GM10248 (cell line): ENCODE measurements around the gene MYPOP.
A peak's percentile ranks its signal among the peaks of the same experiment; 100 is the strongest.

Source experiments
- CTCF ChIA-PET: fragments of 300-600 bp; sonication (Branson Sonifier 250); formaldehyde crosslinking; extraction: SDS; loops from one replicate; lab custom pipeline; 2021; ENCODE audit warnings: antibody characterized with exemption; lab: Yijun Ruan, JAX
- POLR2A ChIA-PET: fragments of 350-650 bp; sonication (Branson Sonifier 250); formaldehyde crosslinking; extraction: SDS; loops from one replicate; lab custom pipeline; 2020; ENCODE audit warnings: antibody characterized with exemption; lab: Yijun Ruan, JAX
- DNase-seq: peaks from one replicate; pipeline ENCODE4 v3.0.0; 2012; ENCODE audit errors: extremely low spot score
- TF ChIP-seq, protein P1 (sequence below): IDR thresholded peaks from 2 replicates; pipeline ENCODE4 v1.5.1; 2012; ENCODE audit warnings: mild to moderate bottlenecking, low read depth; ENCODE audit errors: extremely low read depth, missing control alignments, control extremely low read depth

The MYPOP gene

DNA sequence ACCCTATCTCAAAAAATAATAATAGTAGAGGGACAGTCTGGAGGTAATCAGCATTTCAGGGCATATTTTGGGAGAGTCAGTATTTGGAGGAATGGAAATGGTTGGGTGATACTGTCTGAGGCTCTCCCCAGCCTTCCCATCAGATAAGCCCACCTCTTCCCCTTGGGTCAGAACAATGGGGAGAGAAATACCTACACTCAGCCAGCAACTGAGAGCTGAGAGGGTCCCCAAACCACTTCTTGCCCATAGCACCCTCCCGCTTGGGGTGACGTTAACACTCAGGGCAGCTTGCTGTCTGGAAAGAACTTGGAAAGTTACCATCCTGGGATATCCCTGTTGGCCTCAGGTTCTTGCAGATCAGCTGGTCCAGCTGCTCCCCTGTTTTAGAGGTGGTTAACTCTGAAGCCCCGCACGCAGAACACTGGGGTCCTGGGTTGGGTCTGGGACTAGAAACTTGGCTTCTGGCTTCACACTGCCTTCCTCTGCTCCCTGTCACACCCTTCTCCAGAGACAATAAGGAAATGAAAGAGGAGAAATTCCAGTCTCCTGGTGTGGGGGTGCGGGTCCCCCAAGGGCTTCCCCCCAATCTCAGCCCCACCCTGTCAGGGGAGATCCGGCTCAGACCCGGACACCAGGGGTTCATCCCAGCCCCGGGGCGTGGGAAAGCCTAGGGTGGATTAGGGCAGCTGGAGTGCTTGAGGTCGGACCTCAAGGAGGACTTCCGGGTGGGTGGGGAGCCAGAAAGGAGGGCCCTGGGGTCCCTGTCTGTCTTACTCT, 35.8 kb downstream of the MYPOP start:
- CTCF ChIA-PET: interaction anchor here (4.6 kb wide), 1 partner anchor 16 kb away, joined by 152 read pairs; the partner anchor contains the start of gene IRF2BP1
- POLR2A ChIA-PET: no interaction called here
- TF ChIP-seq, protein P1, sequence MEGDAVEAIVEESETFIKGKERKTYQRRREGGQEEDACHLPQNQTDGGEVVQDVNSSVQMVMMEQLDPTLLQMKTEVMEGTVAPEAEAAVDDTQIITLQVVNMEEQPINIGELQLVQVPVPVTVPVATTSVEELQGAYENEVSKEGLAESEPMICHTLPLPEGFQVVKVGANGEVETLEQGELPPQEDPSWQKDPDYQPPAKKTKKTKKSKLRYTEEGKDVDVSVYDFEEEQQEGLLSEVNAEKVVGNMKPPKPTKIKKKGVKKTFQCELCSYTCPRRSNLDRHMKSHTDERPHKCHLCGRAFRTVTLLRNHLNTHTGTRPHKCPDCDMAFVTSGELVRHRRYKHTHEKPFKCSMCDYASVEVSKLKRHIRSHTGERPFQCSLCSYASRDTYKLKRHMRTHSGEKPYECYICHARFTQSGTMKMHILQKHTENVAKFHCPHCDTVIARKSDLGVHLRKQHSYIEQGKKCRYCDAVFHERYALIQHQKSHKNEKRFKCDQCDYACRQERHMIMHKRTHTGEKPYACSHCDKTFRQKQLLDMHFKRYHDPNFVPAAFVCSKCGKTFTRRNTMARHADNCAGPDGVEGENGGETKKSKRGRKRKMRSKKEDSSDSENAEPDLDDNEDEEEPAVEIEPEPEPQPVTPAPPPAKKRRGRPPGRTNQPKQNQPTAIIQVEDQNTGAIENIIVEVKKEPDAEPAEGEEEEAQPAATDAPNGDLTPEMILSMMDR: no peak
- DNase-seq: no peak

DNA sequence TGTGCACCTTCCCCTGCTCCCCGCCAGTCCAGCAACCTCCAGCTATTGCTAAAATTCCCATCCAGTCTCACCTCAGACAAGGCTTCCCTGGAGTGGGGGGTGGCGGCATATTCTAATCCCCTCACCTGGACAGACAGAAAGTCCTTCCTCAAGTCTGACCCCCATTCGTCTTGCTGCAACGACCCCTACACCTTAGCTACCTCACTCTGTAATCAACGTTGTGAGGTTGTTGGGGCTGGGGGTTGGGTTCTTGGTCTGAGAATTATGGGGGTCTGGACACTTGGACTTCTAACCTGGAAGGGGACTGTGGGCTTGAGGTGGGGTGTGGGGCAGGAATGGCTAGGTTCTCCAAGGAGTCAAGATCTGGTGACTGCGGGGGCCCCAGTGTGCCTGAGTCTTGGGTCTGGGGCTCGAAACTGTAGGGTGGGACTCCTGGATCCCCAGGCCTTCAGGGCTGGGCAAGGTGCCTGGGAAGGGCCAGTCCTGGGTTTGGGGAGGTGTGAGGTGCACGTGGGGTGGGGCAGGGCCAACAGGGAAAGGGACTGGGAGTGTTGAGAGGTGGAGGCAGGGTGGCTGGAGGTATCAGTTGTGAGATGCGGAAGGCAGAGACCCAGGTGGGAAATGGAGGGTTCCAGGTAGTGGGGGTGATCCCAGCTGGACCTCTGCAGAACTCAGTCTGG, 37.0 kb downstream of the MYPOP start:
- ChIA-PET CTCF (interaction anchor here (1.1 to 4.6 kb wide), 8 partner anchors 10 to 151 kb away, joined by 3 to 152 read pairs (median 8); partner anchors contain the start of gene IRF2BP1), POLR2A (interaction anchor here (1.7 kb wide), 1 partner anchor 17 kb away, joined by 14 read pairs; no protein-coding TSS in a partner anchor)
- no peak for DNase-seq
- TF ChIP-seq, protein P1: no peak

DNA sequence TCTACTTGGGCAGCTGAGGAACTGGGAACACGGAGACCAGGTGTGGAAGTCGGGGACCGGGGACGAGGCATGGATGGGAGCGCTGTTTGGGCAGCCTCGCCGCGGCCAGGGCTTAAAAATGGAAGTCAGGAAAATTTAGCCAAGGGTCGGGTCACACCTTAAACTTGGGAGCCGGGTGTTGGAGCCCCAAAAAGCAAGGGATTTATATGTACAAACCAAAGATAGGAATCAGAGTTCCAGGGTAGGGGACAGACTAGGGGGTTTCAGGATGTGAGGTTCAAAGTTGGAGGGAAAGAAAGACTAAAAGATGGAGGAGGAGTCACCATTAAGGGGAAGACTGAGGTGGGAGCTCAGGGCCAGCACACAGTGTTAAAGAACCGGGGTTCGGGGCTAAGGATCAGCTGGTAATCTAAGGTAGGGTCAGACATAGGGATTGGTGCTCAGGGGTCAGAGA, 37.8 kb downstream of the MYPOP start:
- ChIA-PET CTCF (interaction anchor here (0.5 to 4.6 kb wide), 15 partner anchors 8 to 155 kb away, joined by 3 to 152 read pairs (median 6); partner anchors contain the start of genes IRF2BP1 and SIX5), POLR2A (interaction anchor here (1.7 to 2.0 kb wide), 2 partner anchors 18 to 21 kb away, joined by 14 to 19 read pairs; partner anchors contain the start of gene IRF2BP1)
- TF ChIP-seq, protein P1: no peak
- no peak for DNase-seq

DNA sequence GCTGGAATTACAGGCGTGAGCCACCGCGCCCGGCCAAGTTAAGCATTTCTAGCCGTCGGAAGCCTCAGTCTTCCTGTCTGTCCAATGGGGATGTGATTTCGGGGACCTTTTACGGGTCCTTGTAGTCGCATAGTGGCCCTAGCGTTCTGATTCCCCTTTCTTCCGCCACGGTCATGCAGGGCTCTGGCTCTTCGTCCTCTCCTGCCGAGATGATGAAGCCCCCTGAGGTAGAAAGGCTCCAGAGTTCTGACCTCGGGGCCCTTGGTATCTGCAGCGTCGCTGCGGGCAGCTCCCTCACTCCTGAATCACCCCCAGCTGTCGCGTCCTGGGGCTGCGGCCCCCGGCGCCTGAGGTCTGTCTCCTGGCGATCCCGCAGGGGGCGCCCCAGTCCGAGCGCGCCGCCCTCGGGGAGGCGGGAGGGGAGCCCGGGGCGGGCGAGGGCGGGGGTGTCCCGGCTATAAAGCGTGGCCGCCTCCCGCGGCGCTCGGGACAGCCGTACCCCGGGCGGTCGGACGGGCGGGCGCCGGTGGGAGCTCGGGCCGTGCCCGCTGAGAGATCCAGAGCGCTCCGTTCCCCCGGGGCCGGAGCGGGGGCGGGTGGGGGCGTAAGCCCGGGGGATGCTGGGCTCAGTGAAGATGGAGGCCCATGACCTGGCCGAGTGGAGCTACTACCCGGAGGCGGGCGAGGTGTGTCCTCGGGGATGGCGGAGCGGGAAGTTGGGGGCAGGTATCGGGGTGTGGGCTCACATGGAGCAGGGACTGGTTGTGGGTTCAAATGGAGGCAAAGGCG, 38.4 kb downstream of the MYPOP start, which contains the start of gene FOXA3:
Gene FOXA3, plus strand, starts transcription at position 487 of the 789 bp plus-strand sequence. Its CDS starts 131 bp downstream, at position 618.
- POLR2A ChIA-PET: interaction anchor here (0.6 to 2.0 kb wide), 7 partner anchors 11 to 1033 kb away, joined by 3 to 19 read pairs (median 6); partner anchors contain the start of genes CCDC61 and IRF2BP1

DNA sequence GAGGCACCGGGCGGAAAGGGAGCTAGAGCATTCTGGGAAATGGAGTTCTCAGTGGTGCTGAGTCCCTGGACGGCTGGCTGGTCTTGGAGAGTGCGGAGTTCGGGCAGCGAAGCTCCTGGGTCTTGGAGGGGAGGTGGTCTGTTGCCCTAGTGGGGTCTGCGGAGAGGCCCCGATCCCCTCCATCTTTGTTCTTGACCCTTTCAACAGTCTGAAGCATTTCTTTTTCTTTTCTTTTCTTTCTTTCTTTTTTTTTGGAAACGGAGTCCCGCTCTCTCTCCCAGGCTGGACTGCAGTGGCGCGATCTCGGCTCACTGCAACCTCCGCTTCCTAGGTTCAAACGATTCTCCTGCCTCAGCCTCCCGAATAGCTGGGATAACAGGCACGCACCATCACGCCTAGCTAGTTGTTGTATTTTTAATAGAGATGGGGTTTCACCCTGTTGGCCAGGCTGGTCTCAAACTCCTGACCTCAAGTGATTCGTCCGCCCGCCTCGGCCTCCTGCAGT, 39.0 kb downstream of the MYPOP start:
- TF ChIP-seq, protein P1: no peak
- DNase-seq: no peak
- CTCF ChIA-PET: interaction anchor here (0.7 to 4.6 kb wide), 18 partner anchors 10 to 156 kb away, joined by 3 to 152 read pairs (median 6); partner anchors contain the start of genes CCDC61, IRF2BP1, MYPOP and SIX5
- POLR2A ChIA-PET: interaction anchor here (0.6 to 2.0 kb wide), 5 partner anchors 11 to 1033 kb away, joined by 3 to 19 read pairs (median 6); partner anchors contain the start of genes CCDC61 and IRF2BP1

More for the DNA sequence above, 38.4 kb downstream of the MYPOP start, which contains the start of gene FOXA3:
- CTCF ChIA-PET: interaction anchor here (0.5 to 4.6 kb wide), 23 partner anchors 8 to 155 kb away, joined by 3 to 152 read pairs (median 6); partner anchors contain the start of genes CCDC61, IRF2BP1, MYPOP and SIX5
- TF ChIP-seq, protein P1: peak; percentile 67
- peak; percentile 91 for DNase-seq
